GM19328 (cell line): ENCODE measurements around the gene NARF.

Experiments
- ATAC-seq: cut with Tn5 transposase; IDR thresholded peaks from one replicate; pipeline ENCODE4 v1.9.1; 2021; ENCODE audit warnings: mild to moderate bottlenecking, moderate library complexity; ENCODE audit not compliant: unreplicated experiment

The NARF gene

GRCh38 chr17:82433560-82434215 lies 24.9 kb upstream of the NARF start:
- no peak for ATAC-seq

- ATAC-seq: no peak
These were observed 24.4 kb upstream of the NARF start for GRCh38 chr17:82434216-82434565.

GRCh38 chr17:82435103-82435502 lies 23.4 kb upstream of the NARF start:
- ATAC-seq: no peak

- no peak for ATAC-seq
These were observed 22.6 kb upstream of the NARF start for GRCh38 chr17:82435601-82436583.

- ATAC-seq: no peak
These were observed 21.8 kb upstream of the NARF start for GRCh38 chr17:82436601-82437324.

GRCh38 chr17:82437325-82437668 lies 21.2 kb upstream of the NARF start:
- no peak for ATAC-seq

GRCh38 chr17:82438401-82439193 lies 19.9 kb upstream of the NARF start:
- ATAC-seq: no peak

GRCh38 chr17:82439194-82439828 lies 19.2 kb upstream of the NARF start:
- ATAC-seq: no peak

GRCh38 chr17:82439829-82440365 lies 18.6 kb upstream of the NARF start:
- ATAC-seq: no peak

GRCh38 chr17:82440469-82440981 lies 18.0 kb upstream of the NARF start:
- no peak for ATAC-seq

- ATAC-seq: no peak
These were observed 17.4 kb upstream of the NARF start for GRCh38 chr17:82440991-82441627.

GRCh38 chr17:82441691-82442487 lies 16.7 kb upstream of the NARF start:
- ATAC-seq: no peak

GRCh38 chr17:82442643-82443464 lies 15.7 kb upstream of the NARF start:
- ATAC-seq: no peak

GRCh38 chr17:82443465-82444283 lies 14.9 kb upstream of the NARF start:
- ATAC-seq: no peak

- no peak for ATAC-seq
These were observed 14.2 kb upstream of the NARF start for GRCh38 chr17:82444284-82444893.

GRCh38 chr17:82444941-82445521 lies 13.5 kb upstream of the NARF start:
- no peak for ATAC-seq
